C4-2B (cell line): ENCODE results near the gene UPF2.
A peak's percentile ranks its signal among the peaks of the same experiment; 100 is the strongest.

Experiments used
- H3K27ac ChIP-seq: fragments of 450-650 bp; 2 replicates; pipeline ENCODE4 v1.5.1; 2017
- CTCF ChIP-seq: fragments of 450-650 bp; conservative IDR thresholded peaks from 2 replicates; pipeline ENCODE4 v1.5.1; 2017; ENCODE audit warnings: mild to moderate bottlenecking
- ZFX ChIP-seq: fragments of 450-650 bp; IDR thresholded peaks from 2 replicates; pipeline ENCODE4 v1.6.1; 2017

Gene UPF2

GRCh38 chr10:12068449-12069269 lies 26.1 kb upstream of the UPF2 start, which contains the start of gene DHTKD1:
TSS of gene DHTKD1 (plus strand) at chr10:12068954. CDS start at chr10:12069034, 80 bp downstream.
- peak within 1 kb of the TSS; percentile 97 for H3K27ac ChIP-seq
- TF ChIP-seq ZFX: peak; percentile 23; the same call in 1 of the 2 replicates
- no peak; the same call in 1 of the 2 replicates for TF ChIP-seq CTCF

DNA sequence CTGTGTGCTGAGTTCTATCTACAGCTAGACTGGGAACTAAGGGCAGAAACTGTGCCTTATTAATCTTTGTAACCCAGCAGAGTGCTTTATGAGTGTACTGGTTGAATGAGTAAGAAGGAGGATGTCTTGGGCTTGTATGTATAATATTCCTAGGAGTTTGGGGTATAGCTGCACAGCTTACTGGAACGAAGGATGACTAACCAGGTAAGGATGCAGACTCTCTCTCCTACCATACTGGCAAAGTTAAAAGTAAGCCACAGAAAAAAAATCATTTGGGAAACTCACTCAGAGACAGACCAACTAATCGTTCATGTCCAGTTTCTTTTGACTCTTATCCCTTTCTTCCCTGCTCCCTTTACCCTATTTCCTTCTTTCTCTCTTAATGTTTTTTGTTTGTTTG lies 24.7 kb upstream of the UPF2 start:
- TF ChIP-seq ZFX: no peak
- no peak for TF ChIP-seq CTCF
- peak overlapping the region; percentile 97 for H3K27ac ChIP-seq

- no peak overlapping the region for H3K27ac ChIP-seq
- TF ChIP-seq CTCF (no peak), ZFX (no peak)
These were observed 20.8 kb upstream of the UPF2 start for GRCh38 chr10:12063483-12063818.

GRCh38 chr10:12062754-12063482 lies 20.3 kb upstream of the UPF2 start:
- H3K27ac ChIP-seq: no peak overlapping the region
- TF ChIP-seq ZFX (no peak), CTCF (no peak)

GRCh38 chr10:12061124-12061523 lies 18.5 kb upstream of the UPF2 start:
- TF ChIP-seq ZFX: no peak
- TF ChIP-seq CTCF: no peak

DNA sequence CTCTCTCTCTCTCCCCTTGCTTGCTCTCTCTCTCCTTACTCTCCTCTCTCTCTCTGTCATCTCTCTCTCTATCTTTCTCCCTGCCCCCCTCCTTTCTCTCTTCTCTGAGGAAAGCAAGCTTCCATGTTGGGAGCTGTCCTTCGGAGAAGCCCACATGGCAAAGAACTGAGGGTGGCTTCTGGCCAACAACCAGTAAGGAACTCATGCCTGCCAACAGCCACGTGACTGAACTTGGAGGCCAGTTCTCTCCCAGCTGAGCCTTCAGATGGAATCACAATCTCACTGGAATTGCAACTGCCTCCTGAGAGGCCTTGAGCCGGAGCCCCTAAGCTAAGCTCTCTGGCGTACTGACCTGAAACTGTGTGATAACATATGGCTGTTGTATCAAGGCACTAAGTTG lies 14.1 kb upstream of the UPF2 start:
- TF ChIP-seq ZFX: no peak
- H3K27ac ChIP-seq: no peak overlapping the region

More at GRCh38 chr10:12061124-12061523, 18.5 kb upstream of the UPF2 start:
- H3K27ac ChIP-seq: no peak overlapping the region

GRCh38 chr10:12055732-12056131 lies 13.1 kb upstream of the UPF2 start:
- no peak overlapping the region for H3K27ac ChIP-seq
- TF ChIP-seq ZFX (no peak), CTCF (no peak)
